ENCODE results near the gene TPPP.
"Not testable (repeated sequence)": the region's sequence is repeated elsewhere in the genome, so short reads cannot be mapped to it uniquely, and the experiment has no call there.

Gene TPPP

GRCh38 chr5:638501-639252, 54.5 kb downstream of the TPPP start:
- in situ Hi-C loops (cut with MboI; ENCODE audit: low pct_unique_long_range_greater_than_20kb, low sequenced_read_pairs), result no loop called here
- no peak for DNase-seq

DNA sequence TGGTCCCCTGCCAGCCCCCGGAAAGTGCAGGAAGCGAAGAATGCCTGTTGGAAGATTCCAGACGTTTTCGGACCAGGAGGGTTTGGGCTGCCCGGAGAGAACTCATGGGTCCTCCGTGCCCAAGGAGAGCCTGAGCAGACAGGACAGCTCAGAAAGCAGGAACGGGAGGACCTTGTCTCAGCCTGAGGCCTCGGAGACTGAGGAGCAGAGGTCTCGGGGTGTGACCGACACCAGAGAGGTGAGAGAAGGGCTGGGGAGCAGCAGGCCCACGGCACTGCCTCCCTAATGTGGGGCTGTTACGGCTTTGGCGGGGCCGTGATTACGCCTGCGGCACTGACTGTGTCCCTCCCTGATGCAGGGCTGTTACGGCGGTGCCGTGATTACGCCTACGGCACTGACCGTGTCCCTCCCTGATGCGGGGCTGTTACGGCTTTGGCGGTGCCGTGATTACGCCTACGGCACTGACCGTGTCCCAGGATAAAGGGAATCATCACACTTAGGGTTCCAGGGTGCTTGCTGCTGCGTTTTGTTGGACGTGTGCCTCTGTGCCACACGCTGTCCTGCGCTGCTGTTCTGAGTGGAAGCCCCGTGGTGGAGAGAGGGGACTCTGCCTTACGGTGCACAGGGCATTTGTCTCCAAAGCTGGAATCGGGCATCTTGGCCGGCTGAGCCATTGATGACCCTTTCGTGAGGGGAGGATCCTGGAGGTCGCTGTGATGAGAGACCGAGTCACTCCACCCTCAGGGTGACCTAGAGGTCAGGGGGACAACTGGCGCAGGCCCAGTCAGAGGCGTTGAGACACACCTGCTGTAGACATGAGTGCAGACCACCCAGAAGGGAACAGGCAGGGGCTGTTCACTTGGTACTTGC, 55.3 kb downstream of the TPPP start:
- DNase-seq, result no peak
- in situ Hi-C loops (cut with MboI; ENCODE audit: low pct_unique_long_range_greater_than_20kb, low sequenced_read_pairs), result no loop called here

DNA sequence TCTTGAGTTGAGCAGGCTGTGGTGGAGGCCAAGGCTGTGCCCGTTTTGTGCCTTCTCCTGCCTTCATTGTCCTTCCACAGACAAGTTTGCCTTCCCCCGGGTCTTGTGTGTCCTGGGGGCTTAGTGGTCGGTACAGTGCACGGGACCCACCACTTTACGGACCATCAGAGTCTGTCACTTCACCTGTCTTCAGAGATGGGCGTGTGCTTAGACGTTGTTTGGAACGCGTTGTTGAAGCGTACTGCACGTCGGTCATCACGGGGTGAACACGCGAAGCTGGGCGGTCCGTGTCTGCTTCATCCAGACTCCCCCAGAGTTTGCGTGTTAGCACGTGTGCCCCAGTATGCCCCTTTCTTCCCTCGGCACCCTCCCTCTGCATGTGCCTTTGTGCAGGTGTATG, 56.2 kb downstream of the TPPP start:
- in situ Hi-C loops (cut with MboI; ENCODE audit: low pct_unique_long_range_greater_than_20kb, low sequenced_read_pairs), result no loop called here
- DNase-seq, result no peak

DNA sequence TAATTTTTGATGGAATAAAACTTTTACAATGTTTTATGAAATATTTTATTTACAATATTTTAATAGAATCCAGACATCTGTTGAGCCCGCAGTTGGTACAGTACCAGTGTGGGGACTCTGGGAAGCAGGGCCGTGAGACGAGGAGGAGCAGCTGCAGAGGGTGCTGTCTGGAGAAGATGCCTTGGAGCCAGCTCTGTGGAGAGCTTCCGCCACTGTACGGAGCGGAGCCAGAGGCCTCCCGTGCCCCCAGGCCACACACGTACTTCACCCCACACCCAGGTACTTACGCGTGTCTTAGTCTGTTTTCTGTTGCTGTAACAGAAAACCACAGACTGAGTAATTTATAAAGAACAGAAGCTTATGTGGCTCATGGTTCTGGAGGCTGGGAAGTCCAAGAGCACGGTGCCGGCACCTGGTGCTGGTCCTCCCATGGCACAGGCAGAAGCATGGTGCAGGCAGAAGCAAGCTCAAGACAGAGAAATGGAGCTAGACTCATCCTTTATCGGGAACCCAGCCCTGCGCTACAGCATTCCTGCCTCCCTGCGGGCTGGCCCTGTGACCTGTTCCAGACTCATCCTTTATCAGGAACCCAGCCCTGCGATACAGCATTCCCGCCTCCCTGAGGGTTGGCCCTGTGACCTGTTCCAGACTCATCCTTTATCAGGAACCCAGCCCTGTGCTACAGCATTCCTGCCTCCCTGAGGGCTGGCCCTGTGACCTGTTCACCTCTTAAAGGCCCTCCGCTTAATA, 57.7 kb downstream of the TPPP start:
- in situ Hi-C loops (cut with MboI; ENCODE audit: low pct_unique_long_range_greater_than_20kb, low sequenced_read_pairs), result no loop called here
- DNase-seq, result no peak

DNA sequence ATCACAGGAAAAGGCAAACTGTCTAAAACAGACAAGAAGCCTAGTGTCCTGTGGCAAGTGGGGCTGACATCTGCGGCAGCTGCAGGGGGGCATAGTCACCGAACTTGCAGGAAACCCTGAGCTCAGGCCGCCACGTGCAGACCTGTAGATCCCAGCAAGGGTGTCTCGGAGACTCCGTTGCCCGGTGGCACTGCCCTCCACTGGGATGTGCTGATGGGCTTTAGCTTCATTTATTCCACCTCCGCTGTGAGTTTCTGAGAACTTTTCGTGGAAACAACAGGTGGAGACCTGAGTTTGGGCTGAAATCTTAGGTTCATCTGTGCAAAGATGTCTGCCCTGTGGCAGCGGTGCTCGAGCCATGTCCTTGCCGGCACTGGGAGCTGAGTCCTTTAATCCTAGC, 59.0 kb downstream of the TPPP start:
- in situ Hi-C loops (cut with MboI; ENCODE audit: low pct_unique_long_range_greater_than_20kb, low sequenced_read_pairs), result no loop called here
- no peak for DNase-seq

- DNase-seq, result no peak
- in situ Hi-C loops (cut with MboI; ENCODE audit: low pct_unique_long_range_greater_than_20kb, low sequenced_read_pairs), result no loop called here
These were observed 59.6 kb downstream of the TPPP start for GRCh38 chr5:633501-633955.

- in situ Hi-C loops (cut with MboI; ENCODE audit: low pct_unique_long_range_greater_than_20kb, low sequenced_read_pairs), result not testable (repeated sequence)
These were observed 64.6 kb downstream of the TPPP start for GRCh38 chr5:628351-629205.

DNA sequence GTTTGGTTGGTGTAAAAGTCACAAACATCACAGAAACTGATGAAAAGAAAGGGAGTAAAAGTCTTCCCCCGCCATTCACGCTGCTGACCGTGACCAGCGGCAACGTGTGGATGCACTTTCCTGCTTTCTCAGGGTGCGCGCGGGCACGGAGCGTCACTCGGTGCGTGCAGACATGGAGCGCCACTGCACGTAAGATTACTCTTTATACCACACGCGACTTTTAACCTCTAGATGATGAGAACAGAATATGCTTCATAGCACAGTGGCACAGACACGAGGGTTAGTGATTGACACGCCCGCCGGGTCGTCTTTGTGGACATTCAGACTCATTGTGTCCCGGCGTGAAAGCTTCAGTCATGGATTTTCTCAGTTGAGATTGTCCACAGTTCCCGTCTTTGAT, 65.3 kb downstream of the TPPP start:
- in situ Hi-C loops (cut with MboI; ENCODE audit: low pct_unique_long_range_greater_than_20kb, low sequenced_read_pairs), result no loop called here
- no peak for DNase-seq

More at GRCh38 chr5:628351-629205, 64.6 kb downstream of the TPPP start:
- DNase-seq, result not testable (repeated sequence)

- DNase-seq, result no peak
- in situ Hi-C loops (cut with MboI; ENCODE audit: low pct_unique_long_range_greater_than_20kb, low sequenced_read_pairs), result no loop called here
These were observed 66.3 kb downstream of the TPPP start for GRCh38 chr5:626850-627249.

DNA sequence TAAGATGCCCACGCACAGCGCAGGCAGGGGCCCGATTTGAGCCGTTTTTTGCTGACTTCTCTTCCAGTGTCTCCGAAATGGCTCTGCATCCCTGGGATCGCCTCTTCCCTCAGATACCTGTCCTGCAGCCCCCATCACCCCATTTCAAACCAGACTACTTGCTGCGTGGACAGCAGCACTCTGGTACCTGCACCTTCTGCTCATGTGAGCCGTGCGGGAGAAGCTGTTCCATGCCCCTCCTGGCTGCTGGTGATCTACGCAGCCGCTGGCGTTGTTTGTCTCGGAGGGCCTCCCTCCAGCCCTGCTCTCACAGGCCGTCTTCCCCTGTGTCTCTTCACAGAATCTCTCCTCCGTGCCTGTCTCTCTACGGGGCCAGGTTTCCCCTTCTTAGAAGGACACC, 67.6 kb downstream of the TPPP start:
- DNase-seq, result no peak
- in situ Hi-C loops (cut with MboI; ENCODE audit: low pct_unique_long_range_greater_than_20kb, low sequenced_read_pairs), result no loop called here

- no peak for DNase-seq
- in situ Hi-C loops (cut with MboI; ENCODE audit: low pct_unique_long_range_greater_than_20kb, low sequenced_read_pairs), result no loop called here
These were observed 68.3 kb downstream of the TPPP start for GRCh38 chr5:624951-625230.

GRCh38 chr5:624118-624950, 68.8 kb downstream of the TPPP start:
- in situ Hi-C loops (cut with MboI; ENCODE audit: low pct_unique_long_range_greater_than_20kb, low sequenced_read_pairs), result no loop called here
- no peak for DNase-seq

- in situ Hi-C loops (cut with MboI; ENCODE audit: low pct_unique_long_range_greater_than_20kb, low sequenced_read_pairs), result no loop called here
- no peak for DNase-seq
These were observed 69.6 kb downstream of the TPPP start for GRCh38 chr5:623531-623930.

DNA sequence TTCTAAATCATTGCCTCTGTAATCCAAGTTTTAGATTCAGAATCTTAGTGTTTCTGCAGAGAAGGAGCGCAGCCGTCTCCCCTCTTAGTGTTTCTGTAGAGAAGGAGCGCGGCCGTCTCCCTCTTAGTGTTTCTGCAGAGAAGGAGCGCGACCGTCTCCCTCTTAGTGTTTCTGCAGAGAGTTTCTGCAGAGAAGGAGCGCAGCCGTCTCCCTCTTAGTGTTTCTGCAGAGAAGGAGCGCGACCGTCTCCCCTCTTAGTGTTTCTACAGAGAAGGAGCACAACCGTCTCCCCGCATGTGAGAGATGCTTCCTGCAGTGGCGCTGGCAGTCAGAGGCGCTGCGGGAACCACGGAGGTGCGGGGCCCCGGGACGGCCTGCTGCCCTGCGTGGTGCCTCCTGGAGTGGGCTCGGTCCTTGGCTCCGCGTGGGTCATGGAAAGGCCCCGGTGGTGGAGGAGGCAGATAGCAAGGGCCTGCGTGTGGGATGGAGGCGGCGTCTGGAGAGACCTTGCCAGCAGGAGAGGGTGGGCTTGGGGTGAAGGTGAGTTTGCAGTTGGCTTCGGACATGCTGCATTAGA, 70.1 kb downstream of the TPPP start:
- in situ Hi-C loops (cut with MboI; ENCODE audit: low pct_unique_long_range_greater_than_20kb, low sequenced_read_pairs), result no loop called here
- no peak for DNase-seq

DNA sequence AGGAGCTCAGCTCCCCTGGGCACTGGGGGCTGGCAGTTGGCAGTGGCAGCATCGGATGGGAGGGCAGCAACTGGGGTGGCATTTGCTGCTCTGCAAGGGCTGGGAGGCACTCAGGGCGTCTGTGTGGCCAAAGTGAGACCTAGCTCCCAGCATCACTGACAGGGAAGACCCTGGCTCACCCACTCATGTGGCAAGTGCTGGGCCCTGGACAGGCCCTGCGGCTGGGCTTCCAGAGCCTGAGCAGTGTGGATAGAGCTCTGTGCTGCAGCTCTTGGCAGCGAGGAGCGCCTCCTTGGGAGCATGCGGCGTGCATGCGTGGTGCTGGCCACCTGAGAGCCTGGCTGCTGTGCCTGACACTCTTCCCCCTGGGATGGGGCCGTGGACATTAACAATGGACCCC, 70.8 kb downstream of the TPPP start:
- in situ Hi-C loops (cut with MboI; ENCODE audit: low pct_unique_long_range_greater_than_20kb, low sequenced_read_pairs), result no loop called here
- no peak for DNase-seq

- in situ Hi-C loops (cut with MboI; ENCODE audit: low pct_unique_long_range_greater_than_20kb, low sequenced_read_pairs), result no loop called here
- DNase-seq, result no peak
These were observed 71.8 kb downstream of the TPPP start for GRCh38 chr5:621341-621761.

DNA sequence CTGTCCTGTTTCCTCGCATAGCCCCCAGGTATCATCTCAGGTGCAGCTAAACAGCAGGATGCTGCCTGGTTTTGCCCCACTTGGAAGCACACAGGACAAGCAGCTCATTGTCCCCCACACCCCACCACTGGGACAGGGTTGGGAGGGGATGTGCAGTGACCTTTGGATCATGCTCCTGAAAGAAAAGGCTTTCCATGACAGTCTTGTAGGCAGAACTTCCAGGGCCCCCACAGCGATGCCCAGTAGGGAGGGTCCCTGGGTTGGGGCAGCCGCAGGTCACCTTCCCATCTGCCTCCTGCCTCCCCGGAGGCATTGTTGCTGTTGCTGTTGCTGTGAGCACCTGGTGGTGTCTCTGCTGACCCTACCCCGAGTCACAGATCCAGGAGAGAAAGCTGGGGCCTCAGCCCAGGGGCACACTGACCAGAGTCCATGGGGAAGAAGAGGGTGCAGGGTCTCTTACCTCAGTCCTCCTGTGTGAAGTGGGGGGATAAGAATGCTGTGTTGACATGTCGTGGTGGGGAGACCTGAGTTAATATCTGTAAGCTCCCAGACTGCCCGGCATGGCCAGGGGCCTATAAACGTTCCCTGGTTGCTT, 72.5 kb downstream of the TPPP start:
- in situ Hi-C loops (cut with MboI; ENCODE audit: low pct_unique_long_range_greater_than_20kb, low sequenced_read_pairs), result no loop called here
- DNase-seq, result no peak

GRCh38 chr5:620152-620551, 73.0 kb downstream of the TPPP start:
- in situ Hi-C loops (cut with MboI; ENCODE audit: low pct_unique_long_range_greater_than_20kb, low sequenced_read_pairs), result no loop called here
- no peak for DNase-seq

Measured in KBM-7 (cell line).